Stromal cell of bone marrow (primary cell): ENCODE results near the gene SLC25A34.

Experiments used
- DNase-seq: peaks from one replicate; pipeline ENCODE4 v3.0.0-alpha.2; 2012; ENCODE audit warnings: low read depth

The SLC25A34 gene

GRCh38 chr1:15714406-15715136 is 21.5 kb upstream of the SLC25A34 start:
- DNase-seq: peak; percentile 48

DNA sequence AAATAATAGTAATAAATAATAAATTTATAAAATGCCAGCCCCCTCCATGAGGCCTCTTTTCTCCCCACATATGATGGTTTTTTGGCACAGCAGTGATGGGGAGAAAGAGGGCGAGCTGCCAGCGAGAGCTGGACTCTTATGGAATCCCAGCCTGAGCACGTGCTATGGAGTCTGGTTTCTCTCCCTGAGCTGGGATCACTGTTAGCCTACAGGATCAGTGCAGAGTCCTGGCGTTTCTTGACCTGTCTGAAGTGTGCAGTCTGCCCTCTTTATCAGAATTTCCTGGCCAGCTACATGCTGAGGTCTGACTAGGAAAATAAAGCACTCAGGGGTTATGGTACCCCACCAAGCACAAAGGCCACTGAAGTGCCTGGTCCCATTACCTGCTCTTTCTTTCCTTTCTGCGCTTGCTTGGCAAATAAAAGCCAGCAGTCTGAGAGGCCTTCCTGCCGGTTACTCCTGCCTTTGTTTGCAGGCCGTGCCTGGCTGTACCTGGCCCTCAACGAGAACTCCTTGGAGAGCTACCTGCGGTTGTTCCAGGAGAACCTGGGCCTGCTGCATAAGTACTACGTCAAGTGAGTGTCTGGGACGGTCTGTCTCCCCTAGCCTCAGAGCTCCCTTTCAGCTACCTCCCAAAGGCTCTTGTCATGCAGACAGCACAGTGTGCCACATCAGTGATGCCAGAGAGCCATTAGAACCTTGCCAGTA is 18.5 kb upstream of the SLC25A34 start:
- no peak for DNase-seq

GRCh38 chr1:15718199-15718601 is 17.9 kb upstream of the SLC25A34 start:
- DNase-seq: no peak

DNA sequence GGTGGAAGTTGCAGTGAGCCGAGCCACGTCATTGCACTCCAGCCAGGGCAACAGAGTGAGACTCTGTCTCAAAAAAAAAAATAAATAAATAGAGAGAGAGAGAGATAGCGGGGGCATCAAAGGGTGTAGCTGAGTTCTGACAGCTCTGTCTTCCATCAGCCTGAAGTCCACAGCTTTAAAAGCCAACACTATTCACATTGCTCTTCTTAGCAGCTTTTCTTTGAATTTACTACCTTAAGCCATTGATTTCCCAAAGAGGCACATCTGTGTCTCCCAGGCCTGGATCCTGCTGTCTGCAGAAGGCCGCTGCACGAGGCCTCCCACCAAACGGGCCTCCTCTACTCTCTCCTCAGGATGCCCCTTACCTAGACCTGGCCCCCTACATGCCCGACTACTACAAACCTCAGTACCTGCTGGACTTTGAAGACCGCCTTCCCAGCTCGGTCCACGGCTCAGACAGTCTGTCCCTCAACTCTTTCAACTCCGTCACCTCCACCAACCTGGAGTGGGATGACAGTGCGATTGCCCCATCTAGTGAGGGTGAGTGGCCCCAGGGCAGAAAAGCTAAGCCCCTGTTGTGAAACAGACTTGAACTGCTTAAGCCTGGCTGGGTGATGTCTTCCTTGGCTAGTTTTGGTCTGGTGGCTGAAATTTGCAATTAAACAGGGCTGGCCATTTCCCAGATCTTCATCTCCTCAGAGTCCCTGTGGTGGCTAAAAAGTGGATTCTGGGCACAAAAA is 16.5 kb upstream of the SLC25A34 start:
- no peak for DNase-seq

GRCh38 chr1:15720861-15721260 is 15.2 kb upstream of the SLC25A34 start:
- no peak for DNase-seq

- DNase-seq: no peak
Observed at GRCh38 chr1:15722411-15722810, 13.6 kb upstream of the SLC25A34 start.

GRCh38 chr1:15722836-15723532 is 13.1 kb upstream of the SLC25A34 start:
- no peak for DNase-seq

DNA sequence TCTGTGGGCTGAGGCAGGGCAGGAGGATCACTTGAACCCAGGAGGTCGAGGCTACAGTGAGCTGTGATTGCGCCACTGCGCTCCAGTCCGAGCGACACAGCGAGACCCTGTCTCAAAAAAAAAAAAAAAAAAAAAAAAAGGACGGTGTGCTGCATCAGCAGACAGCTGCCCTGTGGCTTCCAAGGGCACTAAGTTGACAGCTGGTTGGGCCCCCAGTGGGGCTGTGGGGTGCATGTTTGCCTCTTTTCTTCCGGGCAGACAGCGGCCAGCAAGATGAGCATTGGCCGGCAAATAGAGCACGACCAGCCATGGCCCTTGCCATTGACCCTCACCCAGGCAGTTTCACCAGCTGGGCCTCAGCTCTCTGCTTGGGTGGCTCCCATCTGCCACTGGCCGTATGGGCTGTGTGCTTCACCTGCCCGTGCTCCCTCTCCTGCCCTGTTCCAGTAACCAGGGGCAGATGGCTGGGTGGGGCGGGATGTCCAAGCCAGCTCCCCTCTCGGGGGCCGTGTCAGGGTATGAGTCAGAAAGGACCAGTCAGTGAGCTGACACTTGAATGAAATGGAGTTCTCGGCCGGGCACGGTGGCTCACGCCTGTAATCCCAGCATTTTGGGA is 12.3 kb upstream of the SLC25A34 start:
- DNase-seq: no peak

DNA sequence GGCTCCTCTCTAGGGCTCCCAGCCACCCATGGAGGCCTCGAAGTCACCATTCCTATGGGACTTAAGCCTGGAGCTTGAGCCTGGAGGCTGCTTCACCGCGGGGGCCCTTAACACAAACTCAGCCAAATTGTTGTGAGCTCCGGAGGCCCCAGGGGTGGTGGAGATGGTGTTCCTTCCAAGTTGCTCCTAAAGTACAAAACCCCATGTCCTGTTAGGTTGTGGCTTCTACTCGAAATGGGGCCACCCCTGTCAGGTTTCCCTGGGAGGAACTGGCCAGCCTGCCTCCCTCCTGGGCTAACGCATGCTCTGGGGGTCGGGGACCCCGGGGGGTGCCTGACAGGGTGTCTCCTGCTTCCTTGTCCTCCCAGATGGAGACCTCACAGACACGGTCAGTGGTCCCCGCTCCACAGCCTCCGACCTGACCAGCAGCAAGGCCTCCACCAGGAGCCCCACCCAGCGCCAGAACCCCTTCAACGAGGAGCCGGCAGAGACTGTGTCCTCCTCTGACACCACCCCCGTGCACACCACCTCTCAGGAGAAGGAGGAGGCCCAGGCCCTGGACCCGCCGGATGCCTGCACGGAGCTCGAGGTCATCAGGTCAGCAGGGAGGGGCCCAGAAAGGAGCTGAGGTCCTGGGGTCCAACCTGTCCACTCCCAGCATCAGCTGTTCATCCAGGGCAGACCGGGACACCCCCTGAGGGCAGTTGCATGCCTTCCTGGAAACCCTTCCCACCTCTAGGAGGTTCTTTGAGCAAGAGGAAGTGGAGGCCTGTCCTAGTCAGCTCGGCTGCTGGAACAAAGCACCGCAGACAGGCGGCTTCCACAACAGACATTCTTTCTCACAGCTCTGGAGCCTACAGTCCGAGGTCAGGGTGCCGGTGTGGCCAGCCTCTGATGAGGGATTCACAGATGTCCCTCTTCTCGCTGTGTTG is 10.8 kb upstream of the SLC25A34 start:
- no peak for DNase-seq

DNA sequence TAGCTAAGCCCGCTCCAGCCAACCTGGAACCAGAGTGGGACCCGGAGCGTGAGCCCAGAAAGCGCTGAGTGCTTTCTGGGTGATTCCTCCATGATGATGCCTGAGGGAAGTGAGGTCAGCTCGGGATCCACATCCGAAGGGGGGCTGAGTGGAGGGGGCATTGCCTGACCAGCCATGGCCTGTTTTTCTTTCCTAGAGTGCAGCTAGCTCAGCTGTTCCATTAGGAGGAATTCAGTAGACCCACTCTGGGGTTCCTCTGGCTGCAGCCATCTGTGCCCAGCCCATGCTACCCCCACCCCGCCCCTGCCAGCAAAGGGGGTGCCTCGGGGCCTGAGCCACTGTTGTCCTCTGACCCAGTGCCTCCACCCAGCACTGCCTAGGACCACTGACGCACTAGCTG is 9.6 kb upstream of the SLC25A34 start:
- no peak for DNase-seq

- no peak for DNase-seq
Observed at GRCh38 chr1:15727021-15727420, 9.0 kb upstream of the SLC25A34 start.

DNA sequence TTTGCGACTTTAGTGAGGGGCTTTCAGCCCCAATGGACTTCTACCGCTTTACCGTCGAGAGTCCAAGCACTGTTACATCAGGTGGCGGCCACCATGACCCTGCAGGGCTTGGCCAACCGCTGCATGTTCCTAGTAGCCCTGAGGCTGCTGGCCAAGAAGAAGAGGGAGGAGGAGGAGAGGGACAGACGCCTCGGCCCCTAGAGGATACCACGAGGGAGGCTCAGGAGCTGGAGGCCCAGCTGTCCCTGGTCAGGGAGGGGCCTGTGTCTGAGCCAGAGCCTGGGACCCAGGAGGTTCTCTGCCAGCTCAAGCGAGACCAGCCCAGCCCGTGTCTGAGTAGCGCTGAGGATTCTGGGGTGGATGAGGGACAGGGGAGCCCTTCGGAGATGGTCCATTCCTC is 8.6 kb upstream of the SLC25A34 start:
- DNase-seq: no peak

DNA sequence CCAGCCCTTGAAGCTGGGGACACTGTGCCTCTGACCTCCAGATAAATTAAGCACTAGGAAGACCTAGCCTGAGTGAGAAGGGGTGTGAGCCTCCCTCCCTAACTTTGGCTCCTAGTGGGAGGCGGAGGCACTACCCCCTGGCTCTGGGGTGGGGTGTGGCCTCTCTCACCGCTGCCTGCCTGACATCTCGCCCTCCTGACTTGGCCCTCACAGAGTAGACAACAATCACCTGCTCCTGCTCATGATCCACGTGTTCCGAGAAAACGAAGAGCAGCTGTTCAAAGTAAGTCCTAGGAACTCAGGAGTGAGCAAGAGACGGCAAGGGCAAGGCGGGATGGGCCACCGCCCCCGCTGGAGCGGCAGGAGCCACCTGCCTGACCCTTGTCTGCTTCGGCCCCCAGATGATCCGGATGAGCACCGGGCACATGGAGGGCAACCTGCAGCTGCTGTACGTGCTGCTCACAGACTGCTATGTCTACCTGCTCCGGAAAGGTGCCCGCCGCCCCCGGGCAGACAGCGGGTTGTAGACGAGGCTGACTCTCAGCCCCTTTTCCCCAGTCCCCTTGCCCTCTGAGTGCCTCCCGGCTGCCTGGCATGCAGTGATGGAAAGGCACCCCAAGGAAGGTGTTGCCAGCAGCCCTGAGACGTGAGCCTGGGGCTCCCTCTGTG is 8.1 kb upstream of the SLC25A34 start:
- DNase-seq: no peak

DNA sequence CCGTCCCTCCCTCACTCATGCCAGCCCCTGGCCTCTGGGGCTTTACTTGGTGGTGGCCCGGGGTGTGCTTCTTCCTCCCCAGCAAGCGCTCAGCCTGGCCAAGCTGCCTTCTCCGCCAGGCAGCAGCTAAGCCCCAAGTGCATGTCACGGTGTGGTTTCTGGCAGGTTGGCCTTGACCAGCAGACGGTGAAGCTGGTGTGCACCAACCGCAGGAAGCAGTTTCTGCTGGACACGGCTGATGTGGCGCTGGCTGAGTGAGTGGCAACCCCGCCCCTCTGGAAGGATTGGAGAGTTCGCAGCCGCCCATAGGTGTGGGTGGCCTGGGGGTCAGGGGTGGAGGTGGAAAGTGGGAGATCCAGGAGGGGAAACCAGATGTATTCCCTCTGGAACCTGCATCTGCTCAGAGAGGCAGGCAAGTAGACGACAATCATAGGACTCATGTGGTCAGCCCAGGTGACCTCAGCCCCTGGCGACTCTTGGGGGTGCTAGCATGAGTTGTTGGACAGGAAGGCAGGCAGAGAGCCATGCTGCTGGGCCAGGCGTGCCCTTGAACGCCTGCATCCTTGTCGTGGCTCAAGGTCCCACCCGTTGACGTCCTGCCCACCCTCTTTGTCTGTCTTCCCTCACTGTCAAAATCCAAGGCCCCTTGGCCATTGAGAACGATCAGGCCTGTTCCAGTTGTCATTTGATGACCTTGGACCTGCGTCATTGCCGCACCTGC is 7.0 kb upstream of the SLC25A34 start:
- no peak for DNase-seq

- no peak for DNase-seq
Observed at GRCh38 chr1:15730423-15730822, 5.6 kb upstream of the SLC25A34 start.

DNA sequence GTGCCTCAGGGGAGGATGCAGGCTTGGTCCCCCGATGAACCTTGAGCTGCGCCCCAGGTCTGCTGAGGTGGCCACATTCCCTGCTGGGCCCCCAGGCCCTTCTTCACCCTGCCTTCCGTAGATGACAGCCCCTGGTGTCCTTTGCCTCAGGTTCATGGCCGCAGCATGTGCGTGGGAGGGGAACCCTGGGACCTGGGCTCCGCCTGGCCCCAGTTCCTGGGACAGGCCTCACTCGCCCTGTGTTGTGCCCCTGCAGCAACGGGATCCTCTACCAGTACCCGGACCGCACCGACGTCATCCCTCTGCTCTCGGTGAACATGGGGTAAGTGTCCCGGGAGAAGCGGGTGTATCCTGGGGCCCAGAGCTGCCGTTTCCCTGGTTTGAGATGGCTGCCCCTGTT is 5.1 kb upstream of the SLC25A34 start:
- no peak for DNase-seq

DNA sequence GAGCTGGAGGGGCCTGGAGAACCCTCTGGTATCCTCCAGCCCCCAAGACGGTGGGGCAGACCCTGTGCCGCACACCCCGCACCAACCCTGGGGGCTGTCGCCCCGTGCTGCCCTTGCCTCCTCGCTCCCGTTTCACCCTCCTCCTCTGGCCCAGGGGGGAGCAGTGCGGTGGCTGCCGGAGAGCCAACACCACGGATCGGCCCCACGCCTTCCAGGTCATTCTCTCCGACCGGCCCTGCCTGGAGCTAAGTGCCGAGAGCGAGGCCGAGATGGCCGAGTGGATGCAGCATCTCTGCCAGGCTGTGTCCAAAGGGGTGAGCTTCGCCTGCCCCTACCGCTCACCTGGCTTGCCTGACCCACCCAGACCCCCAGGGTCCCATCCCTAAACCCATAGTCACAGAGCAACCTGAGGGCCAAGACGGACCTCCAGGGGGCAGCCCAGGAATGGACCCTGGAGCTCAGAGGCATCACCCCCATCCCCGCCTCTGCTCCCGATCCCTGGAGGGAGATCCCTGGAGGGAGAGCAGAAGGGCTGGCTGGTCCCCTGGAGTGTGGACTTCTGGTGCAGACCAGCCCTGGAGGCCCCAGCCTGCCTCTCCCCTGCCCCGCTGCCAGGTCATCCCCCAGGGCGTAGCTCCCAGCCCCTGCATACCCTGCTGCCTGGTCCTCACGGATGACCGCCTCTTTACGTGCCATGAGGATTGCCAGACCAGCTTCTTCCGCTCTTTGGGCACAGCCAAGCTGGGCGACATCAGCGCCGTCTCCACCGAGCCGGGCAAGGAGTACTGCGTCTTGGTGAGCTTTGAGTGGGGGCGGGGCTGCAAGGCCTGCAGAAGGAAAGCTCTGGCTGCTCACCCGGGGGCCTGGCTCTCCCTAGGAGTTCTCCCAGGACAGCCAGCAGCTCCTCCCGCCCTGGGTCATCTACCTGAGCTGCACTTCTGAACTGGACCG is 4.0 kb upstream of the SLC25A34 start:
- no peak for DNase-seq

DNA sequence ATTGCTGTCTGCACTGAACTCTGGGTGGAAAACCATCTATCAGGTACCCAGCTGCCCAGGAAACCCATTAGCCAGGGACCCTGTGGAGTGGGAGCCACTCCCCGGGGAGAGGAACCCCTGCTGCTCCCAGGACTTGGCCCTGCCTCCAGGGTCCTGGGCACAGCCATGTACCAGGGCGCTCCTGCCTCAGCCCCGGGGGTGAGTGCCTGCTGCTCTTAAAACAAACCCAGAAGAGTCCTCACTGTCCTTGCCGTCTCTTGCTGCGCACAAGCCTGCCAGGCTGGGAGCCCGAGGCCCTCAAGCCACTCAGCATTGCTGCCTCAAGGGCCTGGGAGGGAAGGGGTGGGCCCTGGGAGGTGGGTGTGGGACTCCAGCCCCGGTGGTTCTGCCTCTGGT is 3.4 kb upstream of the SLC25A34 start:
- no peak for DNase-seq
